IPS DF 6.9 (cell line): ENCODE results near the gene ABCA4.

Experiments
- DNase-seq: peaks from one replicate; pipeline ENCODE4 v3.0.0-alpha.2; 2013; ENCODE audit warnings: low read depth, low spot score
- H3K27ac ChIP-seq: one replicate; pipeline ENCODE4 v1.5.1; 2013; ENCODE audit warnings: low read length, control low read depth
- H3K27me3 ChIP-seq: 2 replicates; pipeline ENCODE4 v1.6.1; 2013; ENCODE audit warnings: mild to moderate bottlenecking, low read length; ENCODE audit not compliant: control insufficient read depth, insufficient read depth
- H3K36me3 ChIP-seq: 2 replicates; pipeline ENCODE4 v1.6.1; 2013; ENCODE audit warnings: low read length; ENCODE audit not compliant: control insufficient read depth, insufficient read depth
- H3K4me1 ChIP-seq: 2 replicates; pipeline ENCODE4 v1.6.1; 2013; ENCODE audit warnings: low read length; ENCODE audit not compliant: control insufficient read depth, insufficient read depth
- H3K4me3 ChIP-seq: 2 replicates; pipeline ENCODE4 v1.5.1; 2013; ENCODE audit warnings: mild to moderate bottlenecking, low read length
- H3K9me3 ChIP-seq: 2 replicates; pipeline ENCODE4 v1.6.1; 2013; ENCODE audit warnings: low read length, inconsistent platforms; ENCODE audit not compliant: control insufficient read depth, insufficient read depth
- WGBS: extraction: QIAGEN DNeasy Blood & Tissue Kit; methylation state at CpG from one replicate; pipeline ENCODE4 v1.1.7; 2013; ENCODE audit warnings: mixed read lengths, missing lambda C conversion rate; ENCODE audit not compliant: insufficient read length, insufficient coverage; 5-methylcytosine and 5-hydroxymethylcytosine counted together

The ABCA4 gene

GRCh38 chr1:94146273-94146672 is 25.3 kb upstream of the ABCA4 start:
- no peaks in the 10 kb centered on the region for H3K9me3 ChIP-seq
- no peak overlapping the region for H3K4me3 ChIP-seq
- H3K4me1 ChIP-seq: no peaks in the 10 kb centered on the region
- WGBS: no CpG with 5 or more reads among the region's 5 CpGs
- no peaks in the 10 kb centered on the region for H3K36me3 ChIP-seq
- no peak for DNase-seq
- no peak overlapping the region for H3K27ac ChIP-seq
- no peaks in the 10 kb centered on the region for H3K27me3 ChIP-seq

GRCh38 chr1:94144836-94145235 is 23.9 kb upstream of the ABCA4 start:
- Histone ChIP-seq H3K4me1 (no peaks in the 10 kb centered on the region), H3K27ac (no peak overlapping the region), H3K9me3 (no peaks in the 10 kb centered on the region), H3K36me3 (no peaks in the 10 kb centered on the region), H3K27me3 (no peaks in the 10 kb centered on the region), H3K4me3 (no peak overlapping the region)
- WGBS: no CpG with 5 or more reads among the region's 1 CpG
- DNase-seq: no peak

GRCh38 chr1:94143809-94144176 is 22.8 kb upstream of the ABCA4 start:
- DNase-seq: no peak

GRCh38 chr1:94143173-94143808 is 22.3 kb upstream of the ABCA4 start:
- Histone ChIP-seq H3K27me3 (no peaks in the 10 kb centered on the region), H3K4me3 (no peak overlapping the region), H3K4me1 (no peaks in the 10 kb centered on the region), H3K9me3 (no peaks in the 10 kb centered on the region), H3K27ac (no peak overlapping the region), H3K36me3 (no peaks in the 10 kb centered on the region)
- no peak for DNase-seq
- WGBS: no CpG with 5 or more reads among the region's 2 CpGs

More at GRCh38 chr1:94143809-94144176, 22.8 kb upstream of the ABCA4 start:
- Histone ChIP-seq H3K4me3 (no peak overlapping the region), H3K9me3 (no peaks in the 10 kb centered on the region), H3K36me3 (no peaks in the 10 kb centered on the region), H3K4me1 (no peaks in the 10 kb centered on the region), H3K27ac (no peak overlapping the region), H3K27me3 (no peaks in the 10 kb centered on the region)

GRCh38 chr1:94142583-94142982 is 21.6 kb upstream of the ABCA4 start:
- Histone ChIP-seq H3K27me3 (no peaks in the 10 kb centered on the region), H3K27ac (no peak overlapping the region), H3K36me3 (no peaks in the 10 kb centered on the region), H3K9me3 (no peaks in the 10 kb centered on the region), H3K4me3 (no peak overlapping the region), H3K4me1 (no peaks in the 10 kb centered on the region)
- WGBS: no CpG with 5 or more reads among the region's 2 CpGs
- no peak for DNase-seq

GRCh38 chr1:94142022-94142421 is 21.1 kb upstream of the ABCA4 start:
- no peak overlapping the region for H3K27ac ChIP-seq
- WGBS: no CpG with 5 or more reads among the region's 1 CpG
- no peaks in the 10 kb centered on the region for H3K36me3 ChIP-seq
- no peaks in the 10 kb centered on the region for H3K4me1 ChIP-seq
- H3K4me3 ChIP-seq: no peak overlapping the region
- H3K27me3 ChIP-seq: no peaks in the 10 kb centered on the region
- no peaks in the 10 kb centered on the region for H3K9me3 ChIP-seq
- DNase-seq: no peak

- Histone ChIP-seq H3K27me3 (no peaks in the 10 kb centered on the region), H3K36me3 (no peaks in the 10 kb centered on the region), H3K9me3 (no peaks in the 10 kb centered on the region; the same call in 1 of the 2 replicates), H3K4me3 (no peak overlapping the region), H3K27ac (no peak overlapping the region), H3K4me1 (no peaks in the 10 kb centered on the region)
- no peak for DNase-seq
- whole genome bisulfite sequencing: no CpG with 5 or more reads among the region's 5 CpGs
Measured at GRCh38 chr1:94132111-94132510, 11.2 kb upstream of the ABCA4 start.

- DNase-seq: no peak
- H3K27ac ChIP-seq: no peak overlapping the region
- no peaks in the 10 kb centered on the region; the same call in 1 of the 2 replicates for H3K4me1 ChIP-seq
- no peaks in the 10 kb centered on the region; the same call in 1 of the 2 replicates for H3K9me3 ChIP-seq
- WGBS: no CpG with 5 or more reads among the region's 8 CpGs
- H3K36me3 ChIP-seq: no peaks in the 10 kb centered on the region
- H3K4me3 ChIP-seq: no peak overlapping the region
- no peaks in the 10 kb centered on the region for H3K27me3 ChIP-seq
Measured at GRCh38 chr1:94130851-94131595, 10.1 kb upstream of the ABCA4 start.

GRCh38 chr1:94126651-94127050 is 5.7 kb upstream of the ABCA4 start:
- no CpG with 5 or more reads among the region's 3 CpGs for WGBS

GRCh38 chr1:94125551-94126514 is 4.9 kb upstream of the ABCA4 start:
- Histone ChIP-seq H3K36me3 (no peaks in the 10 kb centered on the region), H3K9me3 (no peaks in the 10 kb centered on the region), H3K27me3 (no peaks in the 10 kb centered on the region), H3K4me3 (no peak overlapping the region), H3K4me1 (peaks cover 2% of the 10 kb centered on the region; the same call in 1 of the 2 replicates), H3K27ac (no peak overlapping the region)
- no peak for DNase-seq
- no CpG with 5 or more reads among the region's 6 CpGs for WGBS

More at GRCh38 chr1:94126651-94127050, 5.7 kb upstream of the ABCA4 start:
- Histone ChIP-seq H3K27ac (no peak overlapping the region), H3K9me3 (no peaks in the 10 kb centered on the region), H3K4me1 (peaks cover under 1% of the 10 kb centered on the region; the same call in 1 of the 2 replicates), H3K4me3 (no peak overlapping the region), H3K27me3 (no peaks in the 10 kb centered on the region), H3K36me3 (no peaks in the 10 kb centered on the region)
- DNase-seq: no peak
